K562 (cell line): ENCODE measurements around the gene CPT1B. TPM values are rescaled to one million over a fixed set of nuclear protein-coding genes. Genes with fewer than 3 reads are reported as not detected.

Source experiments
- ATAC-seq: fragments of 200-7000 bp; cut with Tn5 transposase; 3 replicates; pipeline ENCODE4 v1.9.1; 2020; ENCODE audit warnings: moderate library complexity
- BruUV-seq: library from RNA; stranded (reverse); fragments of 400-500 nt; replicated peaks from 2 replicates; lab custom pipeline; 2021; lab: Mats Ljungman, UMichigan
- CTCF ChIA-PET: fragments of 300-600 bp; formaldehyde crosslinking; extraction: SDS; loops from one replicate; lab custom pipeline; 2021; ENCODE audit warnings: low intra/inter-chr PET ratio; lab: Yijun Ruan, JAX
- POLR2A ChIA-PET: fragments of 300-600, 350-650 bp; sonication (Branson Sonifier 250); formaldehyde crosslinking; extraction: SDS; loops from one replicate; lab custom pipeline; 2021; ENCODE audit warnings: antibody characterized with exemption, inconsistent platforms; lab: Yijun Ruan, JAX
- DNase-seq, 4 experiments: peaks; one replicate each; pipeline versions ENCODE4 v3.0.0 to v3.0.0-alpha.2; 2011 to 2018; ENCODE audit warnings: low spot score in 3 of 4, mixed read lengths in 3 of 4; ENCODE audit errors: extremely low read depth in 1 of 4
- FAIRE-seq: peaks from 2 replicates; lab custom pipeline; 2011; peaks lifted over from hg19 to GRCh38; lab: Jason Lieb, UNC
- H2AFZ ChIP-seq: 2 replicates; pipeline ENCODE4 v1.6.0; 2011; ENCODE audit warnings: low read depth, low read length, control low read depth, inconsistent platforms
- H3K27ac ChIP-seq: fragments of 200-600 bp; 3 replicates; pipeline ENCODE4 v1.8.0; 2011; ENCODE audit warnings: low read depth, mild to moderate bottlenecking, control low read depth, inconsistent platforms, low read length, moderate library complexity, mixed read lengths; ENCODE audit errors: extremely low read depth
- H3K27me3 ChIP-seq, 2 experiments: fragments of 300-600 bp in 1 of 2; 2 replicates in 1 of 2; 3 replicates in 1 of 2; pipeline versions ENCODE4 v1.6.0 to v1.8.0; 2011; ENCODE audit warnings: inconsistent platforms in 2 of 2, low read length in 2 of 2, mild to moderate bottlenecking in 1 of 2, mixed read lengths in 1 of 2, moderate library complexity in 1 of 2; ENCODE audit not compliant: control insufficient read depth in 2 of 2, insufficient read depth in 2 of 2
- H3K36me3 ChIP-seq: fragments of 300-600 bp; 3 replicates; pipeline ENCODE4 v1.8.0; 2011; ENCODE audit warnings: mild to moderate bottlenecking, low read length, inconsistent platforms; ENCODE audit not compliant: control insufficient read depth, insufficient read depth
- H3K4me1 ChIP-seq, 2 experiments: fragments of 200-600 bp in 1 of 2; replicated peaks in 1 of 2; 2 replicates in 1 of 2; 3 replicates in 1 of 2; pipeline versions ENCODE4 v1.5.1 to v1.8.0; 2011; ENCODE audit warnings: inconsistent platforms in 2 of 2, low read length in 2 of 2, mild to moderate bottlenecking in 1 of 2, mixed read lengths in 1 of 2, moderate library complexity in 1 of 2; ENCODE audit not compliant: control insufficient read depth in 2 of 2, insufficient read depth in 2 of 2
- H3K4me2 ChIP-seq: 2 replicates; pipeline ENCODE4 v1.6.1; 2011; ENCODE audit warnings: low read length, control low read depth, inconsistent platforms, mixed read lengths; ENCODE audit not compliant: insufficient read depth
- H3K4me3 ChIP-seq: fragments of 200-600 bp; sonication (generic), shearing (Covaris generic); 2 replicates; pipeline ENCODE4 v1.5.1; 2016; ENCODE audit warnings: control low read depth, inconsistent platforms
- H3K79me2 ChIP-seq: fragments of 200-600 bp; 3 replicates; pipeline ENCODE4 v1.8.0; 2011; ENCODE audit warnings: low read length, inconsistent platforms; ENCODE audit not compliant: control insufficient read depth, insufficient read depth
- H3K9ac ChIP-seq, 2 experiments: 2 replicates each; pipeline versions ENCODE4 v1.6.0 to v1.6.1; 2011; ENCODE audit warnings: low read depth in 2 of 2, low read length in 2 of 2, control low read depth in 1 of 2, inconsistent platforms in 1 of 2, mild to moderate bottlenecking in 1 of 2, mixed read lengths in 1 of 2; ENCODE audit not compliant: insufficient read depth in 1 of 2
- H3K9me1 ChIP-seq: one replicate; pipeline ENCODE4 v1.6.0; 2011; ENCODE audit warnings: inconsistent platforms, mild to moderate bottlenecking, low read length, moderate library complexity; ENCODE audit not compliant: control insufficient read depth, insufficient read depth
- H3K9me3 ChIP-seq: replicated peaks from 2 replicates; pipeline ENCODE4 v1.5.1; 2011; ENCODE audit warnings: low read depth, low read length, inconsistent platforms; ENCODE audit not compliant: control insufficient read depth, insufficient read depth
- H4K20me1 ChIP-seq: replicated peaks from 2 replicates; pipeline ENCODE4 v1.6.1; 2011; ENCODE audit warnings: low read length, inconsistent platforms, mixed read lengths; ENCODE audit not compliant: control insufficient read depth, insufficient read depth
- ARHGAP35 ChIP-seq: fragments of 450-650 bp; IDR thresholded peaks from 2 replicates; pipeline ENCODE4 v1.6.1; 2018; ENCODE audit not compliant: partially characterized antibody
- ATF3 ChIP-seq, 2 experiments: fragments of 450-650 bp in 1 of 2; sonication (generic) in 1 of 2; formaldehyde crosslinking in 1 of 2; IDR thresholded peaks in 1 of 2; conservative IDR thresholded peaks in 1 of 2; 2 replicates each; pipeline versions ENCODE4 v1.6.1 to v1.8.1; 2016 to 2023; ENCODE audit warnings: mild to moderate bottlenecking in 2 of 2, moderate library complexity in 2 of 2, inconsistent platforms in 1 of 2, missing genetic modification reagents in 1 of 2
- ESRRA ChIP-seq: fragments of 450-650 bp; IDR thresholded peaks from 2 replicates; pipeline ENCODE4 v1.6.1; 2014; ENCODE audit warnings: low read depth, mild to moderate bottlenecking, moderate library complexity, borderline replicate concordance
- MGA ChIP-seq: fragments of 450-650 bp; IDR thresholded peaks from 2 replicates; pipeline ENCODE4 v1.6.1; 2016; ENCODE audit warnings: mild to moderate bottlenecking, moderate library complexity
- PREB ChIP-seq: sonication (generic); formaldehyde crosslinking; IDR thresholded peaks from 2 replicates; pipeline ENCODE4 v1.8.1; 2023; ENCODE audit warnings: mild to moderate bottlenecking, missing genetic modification reagents
- RCOR1 ChIP-seq, 2 experiments: IDR thresholded peaks; 2 replicates each; pipeline ENCODE4 v1.6.1; 2012; ENCODE audit warnings: low read depth in 2 of 2, low read length in 2 of 2, borderline replicate concordance in 1 of 2, improper control_type of control experiment in 1 of 2
- TFAM ChIP-seq: fragments of 250-450 bp; sonication (Bioruptor Pico); conservative IDR thresholded peaks from 2 replicates; pipeline ENCODE4 v1.5.0; 2021; ENCODE audit warnings: mild to moderate bottlenecking, moderate library complexity
- YBX1 ChIP-seq: fragments of 450-650 bp; IDR thresholded peaks from 2 replicates; pipeline ENCODE4 v1.7.1; 2016; ENCODE audit warnings: mild to moderate bottlenecking
- ZNF41 ChIP-seq: fragments of 250-450 bp; sonication (Bioruptor Pico); conservative IDR thresholded peaks from 2 replicates; pipeline ENCODE4 v1.4.0; 2020; ENCODE audit warnings: mild to moderate bottlenecking
- WGBS: fragments of 100-300 bp; shearing (Covaris generic); methylation state at CpG from one replicate; pipeline ENCODE4 v1.1.6; 2016; ENCODE audit warnings: low coverage, mixed read lengths; ENCODE audit not compliant: insufficient coverage; ENCODE audit errors: missing lambda C conversion rate; 5-methylcytosine and 5-hydroxymethylcytosine counted together
- in situ Hi-C: fragments of 300-500 bp; cut with MboI; formaldehyde crosslinking; loops from 4 replicates; pipeline ENCODE4 v1.15.0; 2018; ENCODE audit warnings: inconsistent platforms, mixed read lengths
- intact Hi-C: fragments of 100-400 bp; cut with micrococcal nuclease; formaldehyde crosslinking; loops from 2 replicates; pipeline ENCODE4 v1.14.2; 2022
- polyA plus RNA-seq, 8 experiments: library from polyadenylated mRNA; depleted of rRNA in 4 of 8; stranded (reverse) in 5 of 8; unstranded in 3 of 8; fragments of >200 nt; fragmentation: Nextera tagmentation in 2 of 8; fragmentation: Illumina TruSeq in 1 of 8; extraction: Ambion mirVana in 2 of 8; extraction: Trizol in 1 of 8; gene quantifications; 2 replicates each; pipeline versions ENCODE4 v1.2.1 to v1.2.3, GENCODE V29; 2011 to 2014; ENCODE audit warnings: inconsistent platforms in 1 of 8, missing spikeins in 1 of 8
- total RNA-seq, 7 experiments: library from RNA; depleted of rRNA in 6 of 7; stranded (reverse); fragments of >200 nt in 6 of 7; fragmentation: Illumina TruSeq in 2 of 7; extraction: Trizol in 2 of 7; gene quantifications; 2 replicates each; pipeline versions ENCODE4 v1.2.1 to v1.2.3, GENCODE V29; 2011 to 2021; ENCODE audit warnings: low replicate concordance in 1 of 7

Gene CPT1B
- total and polyA plus RNA-seq, 9 of the 15 experiments (the other 6 are each of a cell fraction or from before 2014, with no cell fraction given): 0.35 to 6.1 (median 2.6) TPM

- in situ Hi-C loops: no loop called here
- H3K27me3 ChIP-seq: no peaks in the 10 kb centered on the region
- no peaks in the 10 kb centered on the region for H3K9me1 ChIP-seq
- intact Hi-C loops: no loop called here
- no peak for DNase-seq
- POLR2A ChIA-PET: no interaction called here
- no peaks in the 10 kb centered on the region for H4K20me1 ChIP-seq
- BruUV-seq: no TSS peak
- H3K4me2 ChIP-seq: no peak overlapping the region
- no peak for FAIRE-seq
- CTCF ChIA-PET: no interaction called here
- no peak overlapping the region for H3K9ac ChIP-seq
- no peak for ATAC-seq
- no peaks in the 10 kb centered on the region for H3K9me3 ChIP-seq
- H3K79me2 ChIP-seq: peaks cover 6% of the 10 kb centered on the region; the same call in 2 of the 3 replicates
- H2AFZ ChIP-seq: no peak overlapping the region
- H3K27ac ChIP-seq: no peak overlapping the region
- WGBS: 18% methylated on average over 3 of the region's 3 CpGs
- H3K4me3 ChIP-seq: no peak overlapping the region
- H3K36me3 ChIP-seq: no peaks in the 10 kb centered on the region; the same call in 2 of the 3 replicates
- H3K4me1 ChIP-seq: peaks cover 15 to 20% of the 10 kb centered on the region in 2 experiments; a peak in 4 of 5 replicates
- no peak for TF ChIP-seq ARHGAP35
- TF ChIP-seq MGA: no peak
- TF ChIP-seq ESRRA: no peak
- no peak for TF ChIP-seq TFAM (CRISPR knock-in tag)
- TF ChIP-seq ZNF41 (CRISPR knock-in tag): no peak
- no peak for TF ChIP-seq PREB (CRISPR knock-in tag)
- TF ChIP-seq ATF3 (IDR thresholded peaks at IDR 0.05): peak; percentile 50; the same call in 1 of the 2 replicates
- TF ChIP-seq ATF3 (CRISPR knock-in tag; conservative IDR thresholded peaks at IDR 0.05): no peak
- TF ChIP-seq RCOR1 (IDR thresholded peaks at IDR 0.05; ENCODE audit: borderline replicate concordance in 1 of 2, low read depth in 2 of 2, low read length in 2 of 2): no peak
- TF ChIP-seq YBX1: no peak
These were observed 7.0 kb upstream of the CPT1B start for GRCh38 chr22:50585238-50585637.
